ENCODE data around the gene ZNF138.
A peak's percentile ranks its signal among the peaks of the same experiment; 100 is the strongest.
"Not testable (repeated sequence)": the region's sequence is repeated elsewhere in the genome, so short reads cannot be mapped to it uniquely, and the experiment has no call there.

The ZNF138 gene

GRCh38 chr7:64794171-64794844 lies at the start of gene ZNF138:
Gene ZNF138 (plus strand): TSS chr7:64794428. CDS start chr7:64794569, 141 bp downstream.
- Histone ChIP-seq H3K27ac (ENCODE audit: low read depth, low read length) (peak within 1 kb of the TSS; percentile 59), H3K4me3 (ENCODE audit: low read length) (peak within 1 kb of the TSS; percentile 83), H3K36me3 (ENCODE audit: control insufficient read depth, insufficient read depth, low read length) (peaks cover 1% of the 10 kb centered on the region), H3K27me3 (ENCODE audit: control insufficient read depth, insufficient read depth, low read length) (no peaks in the 10 kb centered on the region), H3K9ac (ENCODE audit: low read length) (peak within 1 kb of the TSS; percentile 51), H3K4me1 (ENCODE audit: control insufficient read depth, insufficient read depth, low read length) (no peaks in the 10 kb centered on the region)

DNA sequence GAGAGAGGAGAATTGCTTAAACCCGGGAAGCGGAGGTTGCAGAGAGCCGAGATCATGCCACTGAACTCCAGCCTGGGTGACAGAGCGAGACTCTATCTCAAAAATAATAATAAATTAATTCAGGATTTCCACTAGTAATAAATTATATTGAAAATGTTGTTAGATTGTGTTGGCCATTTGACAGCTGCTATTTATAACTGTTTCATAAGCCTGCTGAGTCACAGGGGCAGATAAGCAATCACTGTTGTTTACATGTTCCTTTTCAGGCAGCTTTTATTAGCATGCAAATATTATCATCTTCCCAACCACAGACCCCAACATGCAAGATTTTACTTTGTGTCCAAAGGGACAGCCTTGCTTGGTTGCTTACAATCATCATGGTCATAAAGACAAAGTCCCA lies 49.5 kb upstream of the ZNF138 start:
- no peak overlapping the region for H3K4me3 ChIP-seq (ENCODE audit: low read length)
- H3K27ac ChIP-seq (ENCODE audit: low read depth, low read length) = no peak overlapping the region
- H3K4me1 ChIP-seq (ENCODE audit: control insufficient read depth, insufficient read depth, low read length) = no peaks in the 10 kb centered on the region
- no peak overlapping the region for H3K9ac ChIP-seq (ENCODE audit: low read length)
- H3K27me3 ChIP-seq (ENCODE audit: control insufficient read depth, insufficient read depth, low read length) = no peaks in the 10 kb centered on the region
- H3K36me3 ChIP-seq (ENCODE audit: control insufficient read depth, insufficient read depth, low read length) = no peaks in the 10 kb centered on the region

DNA sequence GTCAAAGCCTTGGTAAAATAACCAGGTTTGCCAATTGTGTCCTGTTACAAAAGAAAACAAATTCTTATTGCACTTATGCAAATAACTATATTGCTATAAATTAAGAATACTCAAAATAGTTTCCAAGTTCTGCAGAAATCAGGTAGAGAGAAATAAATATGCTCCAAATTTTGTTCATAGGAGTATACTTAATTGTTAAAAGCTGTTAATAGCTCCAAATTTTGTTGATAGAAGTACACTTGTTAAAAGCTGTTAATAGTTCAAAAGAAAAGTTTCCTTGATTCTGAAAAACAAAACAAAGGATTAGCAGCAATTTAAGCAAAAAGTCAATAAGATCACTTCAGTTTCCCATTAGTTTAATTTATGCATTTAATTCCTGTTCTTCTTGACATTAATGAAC lies 46.4 kb upstream of the ZNF138 start:
- no peak overlapping the region for H3K9ac ChIP-seq (ENCODE audit: low read length)
- H3K4me1 ChIP-seq (ENCODE audit: control insufficient read depth, insufficient read depth, low read length) = no peaks in the 10 kb centered on the region
- no peaks in the 10 kb centered on the region for H3K36me3 ChIP-seq (ENCODE audit: control insufficient read depth, insufficient read depth, low read length)
- no peak overlapping the region for H3K4me3 ChIP-seq (ENCODE audit: low read length)
- H3K27me3 ChIP-seq (ENCODE audit: control insufficient read depth, insufficient read depth, low read length) = no peaks in the 10 kb centered on the region
- H3K27ac ChIP-seq (ENCODE audit: low read depth, low read length) = no peak overlapping the region

- H3K36me3 ChIP-seq (ENCODE audit: control insufficient read depth, insufficient read depth, low read length) = no peaks in the 10 kb centered on the region
- no peaks in the 10 kb centered on the region for H3K4me1 ChIP-seq (ENCODE audit: control insufficient read depth, insufficient read depth, low read length)
- H3K27ac ChIP-seq (ENCODE audit: low read depth, low read length) = no peak overlapping the region
- H3K9ac ChIP-seq (ENCODE audit: low read length) = no peak overlapping the region
- no peak overlapping the region for H3K4me3 ChIP-seq (ENCODE audit: low read length)
- no peaks in the 10 kb centered on the region for H3K27me3 ChIP-seq (ENCODE audit: control insufficient read depth, insufficient read depth, low read length)
Measured at GRCh38 chr7:64753032-64753431, 41.2 kb upstream of the ZNF138 start.

GRCh38 chr7:64755865-64756264 lies 38.4 kb upstream of the ZNF138 start:
- Histone ChIP-seq H3K4me3 (ENCODE audit: low read length) (no peak overlapping the region), H3K4me1 (ENCODE audit: control insufficient read depth, insufficient read depth, low read length) (no peaks in the 10 kb centered on the region)

DNA sequence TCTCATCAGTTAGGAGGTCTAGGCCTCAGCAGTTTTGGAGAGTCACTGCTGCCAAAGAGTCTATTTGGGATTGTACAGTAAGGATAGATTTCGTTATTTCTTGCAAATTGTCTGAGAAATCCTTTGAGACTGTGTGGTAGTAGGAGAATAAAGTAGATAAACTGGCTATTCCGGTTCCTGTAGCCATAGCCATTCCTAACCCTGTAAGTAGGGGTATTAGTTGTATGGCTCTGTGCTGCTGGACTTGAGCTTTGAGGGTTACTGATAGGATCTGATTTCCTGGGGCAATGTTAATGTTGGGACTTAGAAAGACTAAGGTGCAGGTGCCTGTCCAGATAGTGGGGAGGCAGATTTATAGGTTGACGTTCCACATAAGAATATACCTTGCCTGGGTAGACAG lies 36.1 kb upstream of the ZNF138 start:
- Histone ChIP-seq H3K9ac (ENCODE audit: low read length) (no peak overlapping the region), H3K27me3 (ENCODE audit: control insufficient read depth, insufficient read depth, low read length) (no peaks in the 10 kb centered on the region), H3K4me3 (ENCODE audit: low read length) (no peak overlapping the region), H3K36me3 (ENCODE audit: control insufficient read depth, insufficient read depth, low read length) (no peaks in the 10 kb centered on the region), H3K4me1 (ENCODE audit: control insufficient read depth, insufficient read depth, low read length) (no peaks in the 10 kb centered on the region), H3K27ac (ENCODE audit: low read depth, low read length) (no peak overlapping the region)

More at GRCh38 chr7:64755865-64756264, 38.4 kb upstream of the ZNF138 start:
- Histone ChIP-seq H3K36me3 (ENCODE audit: control insufficient read depth, insufficient read depth, low read length) (no peaks in the 10 kb centered on the region), H3K27me3 (ENCODE audit: control insufficient read depth, insufficient read depth, low read length) (no peaks in the 10 kb centered on the region), H3K27ac (ENCODE audit: low read depth, low read length) (no peak overlapping the region), H3K9ac (ENCODE audit: low read length) (no peak overlapping the region)

DNA sequence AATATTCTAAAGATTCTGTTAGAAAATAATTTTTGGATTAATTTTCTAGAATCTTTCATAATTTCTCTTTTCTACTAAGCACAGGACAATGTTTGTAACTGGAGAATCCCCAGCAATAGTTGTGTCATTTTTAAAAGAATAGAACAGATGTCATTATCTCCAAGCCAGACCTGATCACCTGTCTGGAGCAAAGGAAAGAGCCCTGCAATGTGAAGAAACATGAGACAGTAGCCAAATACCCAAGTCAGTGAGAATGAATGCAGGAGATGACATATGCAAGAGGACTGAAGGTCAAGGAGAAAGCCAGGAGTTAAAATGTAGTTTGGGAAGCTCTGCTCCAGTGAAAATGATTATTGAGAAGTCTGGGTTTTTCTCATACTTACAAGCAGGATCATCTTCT lies 25.4 kb upstream of the ZNF138 start:
- Histone ChIP-seq H3K4me1 (ENCODE audit: control insufficient read depth, insufficient read depth, low read length) (no peaks in the 10 kb centered on the region), H3K9ac (ENCODE audit: low read length) (no peak overlapping the region), H3K36me3 (ENCODE audit: control insufficient read depth, insufficient read depth, low read length) (no peaks in the 10 kb centered on the region), H3K4me3 (ENCODE audit: low read length) (no peak overlapping the region), H3K27me3 (ENCODE audit: control insufficient read depth, insufficient read depth, low read length) (no peaks in the 10 kb centered on the region), H3K27ac (ENCODE audit: low read depth, low read length) (no peak overlapping the region)

- H3K36me3 ChIP-seq (ENCODE audit: control insufficient read depth, insufficient read depth, low read length) = no peaks in the 10 kb centered on the region
- H3K27me3 ChIP-seq (ENCODE audit: control insufficient read depth, insufficient read depth, low read length) = no peaks in the 10 kb centered on the region
- H3K9ac ChIP-seq (ENCODE audit: low read length) = no peak overlapping the region
- H3K27ac ChIP-seq (ENCODE audit: low read depth, low read length) = no peak overlapping the region
- no peak overlapping the region for H3K4me3 ChIP-seq (ENCODE audit: low read length)
- H3K4me1 ChIP-seq (ENCODE audit: control insufficient read depth, insufficient read depth, low read length) = no peaks in the 10 kb centered on the region
Measured at GRCh38 chr7:64774204-64774842, 19.9 kb upstream of the ZNF138 start.

DNA sequence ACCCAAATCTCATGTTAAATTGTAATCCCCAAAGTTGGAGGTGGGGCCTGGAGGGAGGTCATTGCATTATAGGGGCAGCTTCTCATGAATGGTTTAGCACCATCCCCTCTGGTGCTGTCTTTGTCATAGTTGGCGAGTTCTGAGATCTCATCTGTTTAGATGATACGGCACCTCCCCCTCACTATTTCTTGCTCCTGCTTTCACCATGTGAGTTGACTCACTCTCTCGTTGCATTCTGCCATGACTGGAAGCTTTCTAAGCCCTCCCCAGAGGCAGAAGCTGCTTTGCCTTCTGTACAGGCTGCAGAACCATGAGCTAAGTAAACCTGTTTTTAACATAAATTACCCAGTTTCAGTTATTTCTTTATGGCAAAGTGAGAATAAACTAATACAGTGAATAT lies 18.9 kb upstream of the ZNF138 start:
- H3K9ac ChIP-seq (ENCODE audit: low read length) = no peak overlapping the region
- H3K27ac ChIP-seq (ENCODE audit: low read depth, low read length) = no peak overlapping the region
- H3K4me3 ChIP-seq (ENCODE audit: low read length) = no peak overlapping the region
- H3K36me3 ChIP-seq (ENCODE audit: control insufficient read depth, insufficient read depth, low read length) = no peaks in the 10 kb centered on the region
- H3K4me1 ChIP-seq (ENCODE audit: control insufficient read depth, insufficient read depth, low read length) = no peaks in the 10 kb centered on the region
- no peaks in the 10 kb centered on the region for H3K27me3 ChIP-seq (ENCODE audit: control insufficient read depth, insufficient read depth, low read length)

DNA sequence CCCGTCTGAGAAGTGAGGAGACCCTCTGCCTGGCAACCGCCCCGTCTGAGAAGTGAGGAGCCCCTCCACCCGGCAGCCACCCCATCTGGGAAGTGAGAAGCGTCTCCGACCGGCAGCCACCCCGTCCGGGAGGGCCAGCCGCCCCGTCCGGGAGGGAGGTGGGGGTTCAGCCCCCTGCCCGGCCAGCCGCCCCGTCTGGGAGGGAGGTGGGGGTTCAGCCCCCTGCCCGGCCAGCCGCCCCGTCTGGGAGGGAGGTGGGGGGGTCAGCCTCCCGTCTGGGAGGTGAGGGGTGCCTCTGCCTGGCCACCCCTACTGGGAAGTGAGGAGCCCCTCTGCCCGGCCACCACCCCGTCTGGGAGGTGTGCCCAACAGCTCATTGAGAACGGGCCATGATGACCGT lies 9.4 kb upstream of the ZNF138 start:
- not testable (repeated sequence) for H3K27ac ChIP-seq (ENCODE audit: low read depth, low read length); H3K36me3 ChIP-seq (ENCODE audit: control insufficient read depth, insufficient read depth, low read length); H3K27me3 ChIP-seq (ENCODE audit: control insufficient read depth, insufficient read depth, low read length); H3K9ac ChIP-seq (ENCODE audit: low read length); H3K4me1 ChIP-seq (ENCODE audit: control insufficient read depth, insufficient read depth, low read length); H3K4me3 ChIP-seq (ENCODE audit: low read length)

DNA sequence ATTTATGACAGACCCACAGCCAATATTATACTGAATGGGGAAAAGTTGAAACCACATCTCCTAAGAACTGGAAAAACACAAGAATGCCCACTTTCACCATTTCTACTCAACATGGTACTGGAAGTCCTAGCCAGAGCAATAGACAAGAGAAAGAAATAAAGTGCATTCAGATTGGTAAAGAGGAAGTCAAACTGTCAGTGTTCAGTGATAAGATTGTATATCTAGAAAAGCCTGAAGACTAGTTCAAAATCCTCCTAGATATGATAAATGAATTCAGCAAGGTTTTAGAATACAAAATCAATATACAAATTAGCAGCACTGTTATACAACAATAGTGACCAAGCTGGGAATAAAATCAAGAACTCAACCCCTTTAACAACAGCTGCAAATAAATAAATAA lies 6.9 kb upstream of the ZNF138 start:
- H3K9ac ChIP-seq (ENCODE audit: low read length) = no peak overlapping the region
- no peaks in the 10 kb centered on the region for H3K4me1 ChIP-seq (ENCODE audit: control insufficient read depth, insufficient read depth, low read length)
- no peaks in the 10 kb centered on the region for H3K27me3 ChIP-seq (ENCODE audit: control insufficient read depth, insufficient read depth, low read length)
- no peak overlapping the region for H3K27ac ChIP-seq (ENCODE audit: low read depth, low read length)
- H3K4me3 ChIP-seq (ENCODE audit: low read length) = no peak overlapping the region
- no peaks in the 10 kb centered on the region for H3K36me3 ChIP-seq (ENCODE audit: control insufficient read depth, insufficient read depth, low read length)

DNA sequence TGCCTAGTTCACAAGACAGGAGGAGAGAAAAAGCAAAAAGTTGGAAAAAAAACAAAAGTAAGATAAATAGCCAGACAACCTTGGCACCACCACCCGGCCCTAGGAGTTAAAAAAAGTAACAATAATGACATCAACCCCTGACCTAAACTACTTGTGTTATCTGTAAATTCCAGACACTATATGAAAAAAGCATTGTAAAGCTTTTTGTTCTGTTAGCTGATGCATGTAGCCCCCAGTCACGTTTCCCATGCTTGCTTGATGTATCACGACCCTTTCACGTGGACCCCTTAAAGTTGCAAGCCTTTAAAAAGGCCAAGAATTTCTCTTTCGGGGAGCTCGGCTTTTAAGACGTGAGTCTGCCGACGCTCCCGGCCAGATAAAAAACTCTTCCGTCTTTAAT lies 5.0 kb upstream of the ZNF138 start:
- not testable (repeated sequence) for H3K4me3 ChIP-seq (ENCODE audit: low read length); H3K36me3 ChIP-seq (ENCODE audit: control insufficient read depth, insufficient read depth, low read length); H3K27ac ChIP-seq (ENCODE audit: low read depth, low read length); H3K27me3 ChIP-seq (ENCODE audit: control insufficient read depth, insufficient read depth, low read length); H3K4me1 ChIP-seq (ENCODE audit: control insufficient read depth, insufficient read depth, low read length); H3K9ac ChIP-seq (ENCODE audit: low read length)

- H3K4me1 ChIP-seq (ENCODE audit: control insufficient read depth, insufficient read depth, low read length) = no peaks in the 10 kb centered on the region
- no peak overlapping the region for H3K27ac ChIP-seq (ENCODE audit: low read depth, low read length)
- no peak overlapping the region for H3K4me3 ChIP-seq (ENCODE audit: low read length)
- no peaks in the 10 kb centered on the region for H3K36me3 ChIP-seq (ENCODE audit: control insufficient read depth, insufficient read depth, low read length)
- H3K27me3 ChIP-seq (ENCODE audit: control insufficient read depth, insufficient read depth, low read length) = no peaks in the 10 kb centered on the region
- no peak overlapping the region for H3K9ac ChIP-seq (ENCODE audit: low read length)
Measured at GRCh38 chr7:64793106-64793755, 997 bp upstream of the ZNF138 start.

Data from rectal smooth muscle tissue (tissue), 1 donor.